Activated T-helper 1 cell treated with Interleukin-2 at 50 U/mL for 16 hours (primary cell): ENCODE data around the gene RTN1.

Experiments used
- DNase-seq: peaks from one replicate; pipeline ENCODE4 v3.0.0-alpha.2; 2020; ENCODE audit warnings: low read depth

The RTN1 gene

DNA sequence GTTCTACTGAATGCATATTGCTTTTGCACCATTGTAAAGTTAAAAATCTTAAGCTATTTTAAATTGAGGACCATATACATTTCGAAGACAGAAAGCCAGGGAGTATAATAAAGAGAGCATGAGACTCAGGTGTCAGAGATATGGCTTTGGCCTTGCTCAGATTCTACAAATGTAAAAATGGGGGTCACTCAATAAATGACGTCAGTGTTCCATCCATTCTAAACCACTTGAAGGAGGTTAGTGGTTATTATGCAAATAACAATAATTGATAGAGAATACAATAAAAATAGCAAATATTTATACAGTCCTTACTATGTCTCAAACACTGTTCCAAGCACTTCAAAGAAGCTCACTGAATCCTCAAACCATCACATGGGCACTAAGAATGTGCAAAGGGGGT is 20.1 kb downstream of the RTN1 start:
- DNase-seq: no peak

DNA sequence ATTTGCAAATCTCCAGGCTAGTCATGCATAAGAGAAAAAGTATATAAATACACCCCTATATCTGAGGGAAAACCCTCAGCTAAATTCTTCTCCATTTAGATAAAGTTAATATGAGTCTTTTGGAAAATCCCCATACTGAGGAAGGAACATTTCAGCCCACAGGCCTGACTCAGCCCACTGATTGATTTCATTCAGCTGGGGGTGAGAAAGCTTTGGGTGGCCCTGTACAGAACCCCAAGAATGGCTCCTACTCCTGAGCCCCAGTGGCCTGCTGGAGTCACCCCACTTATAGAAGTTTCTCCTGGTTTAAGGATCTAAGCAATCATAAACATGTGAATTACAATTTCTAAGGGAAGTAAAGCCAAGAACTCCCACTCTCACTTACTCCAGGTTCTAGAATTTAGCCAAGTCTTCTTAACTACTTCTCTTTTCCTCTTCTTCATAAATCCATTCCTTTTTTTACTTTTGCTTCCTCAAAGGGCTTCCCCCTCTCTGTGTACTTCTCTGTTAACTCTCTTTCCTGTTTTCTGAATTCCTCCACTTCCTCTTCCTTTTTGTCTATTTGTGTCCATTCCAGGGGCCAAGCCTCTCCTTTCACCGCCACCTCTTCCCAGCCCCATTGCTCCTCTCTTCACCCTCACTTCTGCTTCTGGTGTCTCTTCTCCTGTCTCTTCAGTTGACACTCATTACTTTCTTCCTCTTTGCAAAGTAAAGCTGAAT is 21.0 kb downstream of the RTN1 start:
- DNase-seq: no peak

GRCh38 chr14:59848671-59849070 is 21.9 kb downstream of the RTN1 start:
- no peak for DNase-seq

GRCh38 chr14:59847711-59848110 is 22.9 kb downstream of the RTN1 start:
- no peak for DNase-seq

- DNase-seq: no peak
These were observed 24.0 kb downstream of the RTN1 start for GRCh38 chr14:59846595-59846994.

- no peak for DNase-seq
These were observed 25.3 kb downstream of the RTN1 start for GRCh38 chr14:59845245-59845644.

DNA sequence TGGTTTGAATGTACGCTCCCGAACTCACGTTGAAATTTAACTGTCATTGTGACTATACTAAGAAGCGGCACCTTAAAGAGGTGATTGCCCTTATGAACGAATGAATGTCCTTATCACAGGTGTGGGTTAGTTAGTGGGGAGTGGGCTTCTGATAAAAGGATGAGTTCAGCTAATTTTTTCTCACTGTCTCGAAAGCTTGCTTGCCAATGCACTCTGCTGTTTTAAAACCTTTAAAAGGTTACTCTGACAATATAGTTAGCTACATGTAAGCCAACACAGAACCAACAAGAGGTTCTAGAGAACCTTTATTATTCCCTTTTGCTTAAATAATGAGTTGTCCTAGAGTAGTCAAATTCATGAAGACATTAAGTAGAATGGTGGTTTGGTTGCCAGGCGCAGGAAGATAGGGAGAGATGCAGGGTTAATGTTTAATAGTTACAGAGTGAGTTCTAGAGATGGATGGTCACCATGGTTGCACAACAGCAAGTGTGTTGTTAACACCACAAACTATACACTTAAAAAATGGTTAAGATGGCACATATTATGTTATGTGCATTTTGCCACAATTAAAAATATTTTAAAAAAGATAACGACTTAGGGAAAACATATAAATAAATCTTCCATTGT is 26.3 kb downstream of the RTN1 start:
- no peak for DNase-seq

- DNase-seq: no peak
These were observed 34.5 kb downstream of the RTN1 start for GRCh38 chr14:59836116-59836515.

GRCh38 chr14:59832653-59833294 is 37.8 kb downstream of the RTN1 start:
- no peak for DNase-seq

DNA sequence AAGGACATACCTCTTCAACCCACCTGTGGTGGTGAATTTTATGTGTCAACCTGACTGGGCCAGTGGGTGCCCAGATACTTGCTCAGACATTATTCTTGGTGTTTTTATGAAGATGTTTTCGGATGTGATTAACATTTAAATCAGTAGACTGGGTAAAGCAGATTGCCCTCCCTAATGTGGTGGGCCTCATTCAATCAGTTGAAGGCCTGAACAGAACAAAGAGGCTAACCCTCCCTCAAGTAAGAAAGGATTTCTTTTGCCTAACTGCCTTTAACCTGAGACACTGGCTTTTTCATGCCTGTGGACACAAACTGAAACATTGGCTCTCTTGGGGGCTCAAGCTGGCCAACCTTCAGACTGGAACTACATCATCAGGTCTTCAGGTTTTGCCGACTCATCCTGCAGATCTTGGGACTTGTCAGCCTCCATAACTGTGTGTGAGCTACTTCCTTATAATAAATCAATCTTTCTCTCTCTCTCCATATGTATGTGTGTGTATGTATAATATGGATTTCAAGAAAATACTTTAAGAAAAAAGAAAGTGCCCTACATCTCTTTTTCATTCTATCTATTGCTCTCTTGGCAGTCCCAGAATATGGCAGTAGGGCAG is 39.4 kb downstream of the RTN1 start:
- DNase-seq: no peak

DNA sequence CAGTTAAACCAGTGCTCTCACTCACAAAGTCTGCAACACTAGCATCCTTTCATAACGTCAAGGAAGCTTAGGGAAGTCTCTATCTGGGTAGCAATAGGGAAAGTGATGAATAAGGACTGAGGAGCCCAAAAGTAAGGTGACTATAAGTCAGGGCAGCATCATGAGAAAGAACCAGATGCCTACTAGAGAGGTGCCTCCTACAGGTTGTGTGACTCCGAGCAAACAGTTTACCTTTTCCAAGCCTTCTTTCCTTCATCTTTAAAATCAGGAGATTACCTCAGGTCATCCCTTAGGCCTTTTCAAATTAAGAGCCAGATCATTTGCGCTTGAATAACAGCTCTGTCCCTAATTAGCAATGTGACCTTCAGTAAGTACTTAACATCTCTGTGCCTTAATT is 40.2 kb downstream of the RTN1 start:
- no peak for DNase-seq

- no peak for DNase-seq
These were observed 40.9 kb downstream of the RTN1 start for GRCh38 chr14:59829469-59830337.

GRCh38 chr14:59828276-59828675 is 42.3 kb downstream of the RTN1 start:
- no peak for DNase-seq

DNA sequence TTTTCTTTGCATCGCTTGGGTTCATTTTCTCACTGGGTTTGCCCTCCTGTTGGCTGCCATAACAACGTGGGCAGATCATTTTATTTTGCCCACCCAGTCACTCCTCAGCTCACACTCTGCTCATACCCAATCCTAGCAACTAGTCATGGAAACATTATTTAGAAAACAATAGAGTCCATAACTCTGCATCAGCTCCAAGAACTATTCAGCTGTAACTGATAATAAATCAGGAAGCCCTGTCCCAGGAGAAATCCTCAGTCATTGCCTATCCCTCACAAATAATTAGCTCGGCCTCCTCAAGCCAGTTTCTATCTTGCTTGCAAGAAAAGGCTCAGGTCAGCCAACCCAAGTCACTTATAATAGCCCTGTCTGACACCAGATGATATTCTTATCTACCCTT is 43.2 kb downstream of the RTN1 start:
- no peak for DNase-seq

- DNase-seq: no peak
These were observed 44.4 kb downstream of the RTN1 start for GRCh38 chr14:59826150-59826549.

- DNase-seq: no peak
These were observed 47.4 kb downstream of the RTN1 start for GRCh38 chr14:59823179-59823578.

GRCh38 chr14:59819446-59820088 is 51.0 kb downstream of the RTN1 start:
- no peak for DNase-seq

GRCh38 chr14:59816941-59817340 is 53.6 kb downstream of the RTN1 start:
- DNase-seq: no peak

- DNase-seq: no peak
These were observed 55.6 kb downstream of the RTN1 start for GRCh38 chr14:59814988-59815387.

DNA sequence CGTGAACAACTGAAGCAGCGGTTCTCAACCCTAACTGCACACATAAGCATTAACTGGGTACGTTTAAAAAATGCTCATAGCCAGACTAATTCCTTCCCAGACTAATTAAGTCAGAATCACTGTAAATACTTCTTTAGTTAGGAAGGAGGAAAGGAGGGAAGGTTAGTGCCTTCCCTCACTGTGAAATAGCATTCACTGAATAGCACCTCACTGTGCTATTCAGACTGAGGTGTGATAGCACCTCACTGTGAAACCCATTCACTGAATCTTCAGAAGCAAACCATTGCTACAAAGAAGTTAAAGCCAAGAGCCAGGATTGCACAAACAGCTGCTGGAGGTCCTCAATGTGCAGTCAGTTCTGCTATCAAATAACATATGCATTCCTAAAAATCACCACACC is 58.8 kb downstream of the RTN1 start:
- no peak for DNase-seq

DNA sequence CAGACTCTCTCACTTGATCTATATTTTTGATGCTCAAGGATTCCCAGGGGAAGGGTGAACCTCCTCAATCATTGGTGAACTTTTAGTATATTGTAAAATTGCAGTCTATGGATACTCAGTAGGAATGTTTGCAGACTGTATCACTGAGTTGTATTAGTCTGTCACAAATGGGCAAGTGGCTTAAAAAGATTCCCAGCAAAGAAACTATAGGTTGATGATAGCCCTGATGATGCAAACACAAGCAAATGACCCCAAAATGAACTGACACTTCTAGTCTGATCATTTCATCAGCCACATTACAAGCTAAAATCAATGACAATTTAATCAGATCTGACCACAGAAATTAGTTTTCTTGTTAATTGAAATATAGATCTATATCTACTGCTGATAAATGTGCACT is 59.5 kb downstream of the RTN1 start:
- no peak for DNase-seq
